Superior temporal gyrus (tissue), 1 donor: ENCODE measurements around the gene VAV3.
A peak's percentile ranks its signal among the peaks of the same experiment; 100 is the strongest.
"Not testable (repeated sequence)": the region's sequence is repeated elsewhere in the genome, so short reads cannot be mapped to it uniquely, and the experiment has no call there.

ENCODE experiments used
- DNase-seq: peaks from one replicate; pipeline ENCODE4 v3.0.0-alpha.2; 2016; ENCODE audit errors: extremely low spot score

The VAV3 gene

DNA sequence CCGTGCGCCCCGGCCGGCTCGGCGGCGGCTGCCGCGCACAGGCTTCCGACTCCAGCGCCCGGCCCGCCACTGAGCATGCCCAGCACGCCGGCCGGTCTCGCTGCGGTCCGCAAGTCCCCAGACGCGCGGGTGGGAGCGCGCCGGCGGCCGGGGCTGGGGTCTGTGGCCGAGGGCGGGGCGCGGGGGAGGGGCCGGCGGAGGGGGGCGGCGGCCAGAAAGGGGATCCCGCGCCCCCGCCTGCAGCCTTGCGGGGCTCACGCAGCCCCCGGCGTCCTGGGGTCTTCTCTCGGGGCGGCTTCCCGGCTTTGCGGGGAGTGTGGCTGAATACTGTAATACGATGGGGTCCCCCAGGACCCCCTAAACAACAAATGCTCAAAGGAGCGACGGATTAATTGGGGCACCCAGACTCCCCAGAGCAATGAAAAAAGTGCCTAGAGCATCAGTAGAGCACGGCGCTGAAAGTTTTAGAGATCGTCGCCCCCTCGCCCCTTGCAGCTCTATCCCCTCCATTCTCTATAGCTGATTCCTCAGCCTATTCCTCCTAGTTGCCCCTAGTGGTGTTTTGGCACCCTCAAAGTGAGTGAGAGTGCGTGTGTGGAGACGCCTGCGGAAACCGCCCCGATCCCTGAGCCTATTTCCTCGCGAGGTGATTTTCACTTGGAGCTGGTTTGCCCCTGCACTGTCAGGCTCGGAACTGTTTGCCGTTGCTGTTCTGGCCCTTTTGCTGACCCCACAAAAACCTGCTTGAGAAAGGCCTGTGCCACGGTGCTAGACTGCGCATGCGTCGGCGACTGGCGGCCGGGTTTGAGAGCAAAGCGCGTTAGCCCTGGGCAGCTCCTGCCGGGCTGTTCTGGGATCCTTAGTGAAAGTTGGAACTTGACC lies at the start of gene VAV3:
TSS of gene VAV3 (minus strand) at position 71 of the 882 bp plus-strand sequence. CDS start 311 bp downstream, outside the sequence.
- peak; percentile 34 for DNase-seq

- no peak for DNase-seq
Measured at GRCh38 chr1:108012553-108012952, 47.6 kb upstream of the VAV3 start.

GRCh38 chr1:108011295-108011694 lies 46.3 kb upstream of the VAV3 start:
- no peak for DNase-seq

DNA sequence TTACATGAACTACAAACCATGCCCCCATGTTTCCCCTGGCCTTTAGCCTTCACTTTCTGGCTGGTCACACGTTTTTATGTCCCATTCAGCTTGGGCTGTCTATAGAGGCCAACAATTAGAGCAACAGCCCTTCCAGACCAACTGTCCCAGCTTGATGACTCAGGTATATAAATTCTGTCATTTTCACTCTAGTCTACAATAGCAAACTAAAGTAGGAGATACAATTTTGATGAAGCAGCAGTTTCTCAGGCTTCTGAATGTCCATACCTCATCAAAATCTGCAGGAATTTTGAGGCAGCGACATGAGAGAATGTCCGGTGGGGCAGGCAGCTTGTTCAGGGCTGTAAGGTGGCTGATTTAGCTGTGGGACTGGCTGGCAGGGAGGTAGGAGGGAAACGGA lies 45.6 kb upstream of the VAV3 start:
- DNase-seq: no peak

- no peak for DNase-seq
Measured at GRCh38 chr1:108009603-108010195, 44.7 kb upstream of the VAV3 start.

DNA sequence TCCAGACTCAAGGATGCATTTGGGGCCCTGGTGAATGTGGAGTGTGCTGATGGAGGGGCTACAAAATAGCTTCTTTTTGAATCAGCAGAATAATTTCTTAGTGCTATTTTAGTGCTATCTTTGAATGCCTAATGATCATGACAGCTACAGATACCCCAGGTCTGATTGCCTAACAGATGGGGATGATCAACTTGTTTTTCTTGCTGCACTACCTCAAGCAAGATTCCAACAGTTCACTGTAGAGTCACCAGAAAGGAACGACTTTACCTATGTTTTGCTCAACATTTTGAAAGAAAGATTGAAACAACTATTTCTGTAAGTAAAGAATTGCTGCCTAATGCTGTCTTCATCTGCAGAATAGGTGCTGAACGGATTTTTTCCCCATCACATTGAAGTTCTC lies 42.6 kb upstream of the VAV3 start:
- no peak for DNase-seq

- no peak for DNase-seq
Measured at GRCh38 chr1:108007070-108007469, 42.1 kb upstream of the VAV3 start.

- DNase-seq: not testable (repeated sequence)
Measured at GRCh38 chr1:108004919-108005318, 39.9 kb upstream of the VAV3 start.

- no peak for DNase-seq
Measured at GRCh38 chr1:108000620-108001111, 35.7 kb upstream of the VAV3 start.

GRCh38 chr1:108000184-108000583 lies 35.2 kb upstream of the VAV3 start:
- DNase-seq: no peak

GRCh38 chr1:107997866-107998265 lies 32.9 kb upstream of the VAV3 start:
- DNase-seq: no peak

DNA sequence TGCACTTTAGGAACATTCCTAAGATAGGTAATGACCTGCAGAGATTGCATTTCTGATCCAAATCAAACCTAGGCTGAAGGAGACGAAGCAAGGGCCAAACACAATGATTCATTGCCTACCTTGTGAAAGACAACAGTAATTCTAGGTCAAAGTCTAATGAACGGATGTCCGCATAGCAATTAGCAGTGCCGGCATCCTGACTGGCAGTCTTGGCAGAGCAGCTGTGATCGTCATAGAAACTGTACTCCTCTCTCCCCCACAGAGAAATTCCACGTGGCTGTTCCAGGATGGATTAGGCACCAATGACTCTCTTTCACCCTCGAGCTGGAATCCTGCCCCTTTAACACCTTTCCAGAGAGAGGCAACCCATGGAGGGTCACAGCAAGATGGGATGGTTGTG lies 28.9 kb upstream of the VAV3 start:
- DNase-seq: peak; percentile 24

- DNase-seq: no peak
Measured at GRCh38 chr1:107992347-107992746, 27.4 kb upstream of the VAV3 start.

DNA sequence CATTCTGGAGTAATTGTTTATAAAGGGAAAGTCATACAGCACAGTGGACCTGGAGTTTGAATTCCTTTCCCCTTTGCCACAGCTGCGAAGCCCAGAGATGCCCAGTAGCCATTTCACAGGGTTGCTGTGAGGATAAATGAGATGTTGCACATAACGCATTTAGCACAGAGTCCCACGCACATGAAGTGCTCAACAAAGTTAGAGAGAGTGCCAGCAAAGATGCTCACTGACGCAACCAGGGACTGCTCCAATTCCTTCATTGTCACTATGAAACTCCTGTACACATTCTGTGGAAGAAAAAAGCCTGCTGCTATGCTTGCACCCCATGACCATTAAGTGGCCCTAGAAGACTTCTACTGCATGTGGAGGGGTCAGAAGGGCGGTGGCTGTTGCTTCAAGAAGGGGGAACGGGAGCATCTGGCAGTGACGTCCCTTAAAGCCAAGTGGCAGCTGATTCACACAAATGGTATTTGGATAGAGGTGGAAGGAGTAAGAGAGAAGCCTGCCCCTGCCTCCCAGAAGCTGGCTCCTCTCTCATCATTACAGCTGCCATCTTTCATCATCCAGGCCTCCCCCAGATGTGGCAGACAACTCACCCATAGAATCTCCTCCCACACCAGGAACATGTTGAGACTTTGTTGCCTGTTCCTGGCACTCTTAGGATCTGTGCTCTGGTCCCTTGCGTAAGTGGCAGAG lies 26.5 kb upstream of the VAV3 start:
- DNase-seq: peak; percentile 56

DNA sequence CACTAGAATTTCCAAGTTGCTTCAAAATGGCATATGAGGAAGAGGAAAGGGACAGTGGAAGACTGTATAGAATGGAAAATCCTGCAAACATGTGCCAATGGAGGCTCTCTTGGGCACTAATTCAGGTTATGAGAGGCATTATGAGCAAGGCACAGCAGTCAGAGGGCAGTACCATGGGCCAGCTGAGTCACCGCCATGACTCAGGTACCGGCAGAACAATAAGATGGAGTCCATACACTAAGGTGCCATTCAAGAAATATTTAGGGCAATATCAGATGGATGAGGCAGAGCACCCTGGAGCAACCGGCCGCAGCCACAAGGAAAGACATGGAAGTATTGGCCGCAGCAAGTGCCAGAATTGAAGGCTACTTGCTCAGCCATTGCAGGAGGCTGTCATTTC lies 25.6 kb upstream of the VAV3 start:
- DNase-seq: no peak

GRCh38 chr1:107981277-107981676 lies 16.3 kb upstream of the VAV3 start:
- DNase-seq: no peak

GRCh38 chr1:107979926-107980325 lies 14.9 kb upstream of the VAV3 start:
- no peak for DNase-seq

DNA sequence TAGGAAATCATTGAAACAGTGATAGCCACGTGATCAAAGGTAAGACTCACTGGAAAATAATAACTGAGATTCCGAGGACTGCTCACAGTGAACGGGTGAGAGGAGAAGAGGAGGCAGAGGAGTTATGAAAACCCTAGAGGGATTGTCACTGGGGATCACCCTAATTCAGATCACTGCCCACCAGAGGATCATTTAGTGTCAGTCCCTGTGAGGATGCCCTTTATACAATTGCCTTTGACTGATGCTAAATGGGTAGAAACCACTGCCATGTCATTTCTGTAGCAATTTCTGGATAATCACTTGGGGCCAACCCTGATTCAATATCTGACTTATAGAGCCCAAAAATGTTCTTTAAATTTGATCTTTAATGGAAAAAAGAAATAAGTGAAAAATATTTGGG lies 14.1 kb upstream of the VAV3 start:
- DNase-seq: no peak

DNA sequence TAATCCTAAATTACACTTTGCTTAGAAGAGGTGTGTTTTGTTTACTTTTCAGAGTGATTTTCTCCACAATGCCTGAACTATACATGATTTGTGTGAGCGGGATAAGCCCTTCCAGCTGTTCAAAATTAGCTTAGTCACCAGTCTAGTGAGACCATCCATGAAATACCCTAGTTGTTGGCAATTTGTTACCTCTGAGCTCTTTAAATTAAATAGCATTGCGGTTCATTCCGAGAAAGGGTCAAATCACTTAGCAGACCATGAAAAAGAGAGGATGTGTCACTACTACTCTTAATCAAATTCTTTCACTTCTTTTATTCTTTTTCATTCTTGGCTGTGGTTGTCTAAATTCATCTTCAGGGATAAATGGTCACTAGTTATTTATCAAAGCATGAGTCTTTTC lies 11.9 kb upstream of the VAV3 start:
- no peak for DNase-seq

DNA sequence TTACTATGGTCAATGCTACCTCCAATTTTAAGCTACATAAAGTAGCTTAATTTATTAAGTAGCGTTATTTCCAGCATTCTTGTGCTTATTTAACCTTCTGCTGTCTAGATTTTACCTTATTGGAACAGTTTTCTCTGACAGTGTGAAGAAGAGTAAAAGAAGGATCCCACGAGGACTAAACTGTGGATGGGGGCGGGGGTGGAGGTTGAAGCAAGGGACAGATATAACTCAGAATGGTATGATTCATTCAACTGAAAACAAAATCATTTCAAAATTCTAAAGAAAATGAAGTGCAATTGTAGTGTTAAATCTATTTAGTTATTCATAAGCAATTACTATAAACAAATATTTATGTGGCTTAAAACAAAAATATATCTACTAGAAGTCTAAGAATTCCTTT lies 11.5 kb upstream of the VAV3 start:
- no peak for DNase-seq

DNA sequence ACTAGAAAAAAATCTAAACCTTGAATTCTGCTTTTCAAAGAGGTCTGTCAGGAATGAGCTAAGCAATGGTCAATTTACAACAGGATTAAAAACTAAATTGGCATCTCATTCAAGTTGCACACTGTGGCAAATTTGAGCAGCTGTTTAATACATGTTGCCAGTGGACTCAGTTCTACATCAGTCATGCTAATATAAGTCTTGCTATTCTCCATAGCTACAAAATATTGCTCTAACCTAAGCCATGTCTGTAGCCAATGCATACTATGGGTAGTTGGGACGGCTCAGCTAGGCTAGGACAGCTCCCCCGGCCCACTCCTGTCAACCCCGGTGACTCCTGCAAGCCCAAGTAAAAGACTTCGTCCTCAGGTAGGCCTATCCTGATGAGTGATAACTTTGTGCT lies 10.9 kb upstream of the VAV3 start:
- no peak for DNase-seq

DNA sequence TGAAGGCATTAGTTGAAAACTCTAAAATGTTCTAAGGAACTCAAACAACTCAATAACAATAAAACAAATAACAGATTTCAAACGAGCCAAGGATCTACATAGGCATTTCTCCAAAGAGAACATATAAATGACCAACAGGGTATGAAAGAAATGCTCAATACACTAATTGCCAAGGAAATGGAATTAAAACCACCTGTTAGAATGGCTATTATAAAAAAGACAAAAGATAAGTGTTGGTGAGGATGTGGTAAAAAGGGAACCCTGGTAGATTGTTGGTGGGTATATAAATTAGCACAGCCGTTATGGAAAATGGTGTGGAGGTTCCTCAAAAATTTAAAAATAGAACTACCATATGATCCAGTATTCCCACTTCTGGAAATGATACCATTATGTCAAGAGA lies 9.1 kb upstream of the VAV3 start:
- DNase-seq: no peak
